T-helper 22 cell (primary cell): ENCODE results near the gene CDIPT.
A peak's percentile ranks its signal among the peaks of the same experiment; 100 is the strongest.
"Not testable (repeated sequence)": the region's sequence is repeated elsewhere in the genome, so short reads cannot be mapped to it uniquely, and the experiment has no call there.

Experiments used
- DNase-seq: peaks from one replicate; pipeline ENCODE4 v3.0.0-alpha.2; 2020; ENCODE audit warnings: low read depth

The CDIPT gene

GRCh38 chr16:29896841-29897240 is 33.8 kb upstream of the CDIPT start:
- DNase-seq = no peak

- DNase-seq = no peak
Observed at GRCh38 chr16:29894352-29894751, 31.3 kb upstream of the CDIPT start.

GRCh38 chr16:29893553-29893952 is 30.5 kb upstream of the CDIPT start:
- no peak for DNase-seq

- DNase-seq = no peak
Observed at GRCh38 chr16:29892458-29892813, 29.4 kb upstream of the CDIPT start.

GRCh38 chr16:29891525-29892457 is 28.8 kb upstream of the CDIPT start:
- no peak for DNase-seq

- DNase-seq = not testable (repeated sequence)
Observed at GRCh38 chr16:29889372-29889771, 26.3 kb upstream of the CDIPT start.

- DNase-seq = no peak
Observed at GRCh38 chr16:29883987-29884386, 21.0 kb upstream of the CDIPT start.

GRCh38 chr16:29881050-29881449 is 18.0 kb upstream of the CDIPT start:
- DNase-seq = no peak

GRCh38 chr16:29878172-29878571 is 15.1 kb upstream of the CDIPT start:
- DNase-seq = no peak

GRCh38 chr16:29877266-29877961 is 14.4 kb upstream of the CDIPT start:
- DNase-seq = peak; percentile 36

GRCh38 chr16:29876594-29877249 is 13.7 kb upstream of the CDIPT start:
- DNase-seq = no peak

GRCh38 chr16:29876217-29876593 is 13.2 kb upstream of the CDIPT start:
- DNase-seq = no peak

GRCh38 chr16:29875206-29875605 is 12.2 kb upstream of the CDIPT start:
- DNase-seq = no peak

GRCh38 chr16:29873319-29873718 is 10.3 kb upstream of the CDIPT start:
- no peak for DNase-seq

GRCh38 chr16:29871822-29872546 is 9.0 kb upstream of the CDIPT start:
- DNase-seq = no peak

GRCh38 chr16:29869067-29869466 is 6.0 kb upstream of the CDIPT start:
- DNase-seq = not testable (repeated sequence)

- DNase-seq = no peak
Observed at GRCh38 chr16:29868396-29869009, 5.5 kb upstream of the CDIPT start.

- DNase-seq = no peak
Observed at GRCh38 chr16:29864205-29864604, 1.2 kb upstream of the CDIPT start.

- DNase-seq = no peak
Observed at GRCh38 chr16:29863669-29863984, 601 bp upstream of the CDIPT start.

- no peak for DNase-seq
Observed at GRCh38 chr16:29862383-29862883, 593 bp downstream of the CDIPT start.

GRCh38 chr16:29860218-29860617 is 2.8 kb downstream of the CDIPT start:
- no peak for DNase-seq

GRCh38 chr16:29858974-29859373 is 4.1 kb downstream of the CDIPT start:
- no peak for DNase-seq
